K562 (cell line): Measurements from ENCODE around the gene SSR2. TPM values are rescaled to one million over a fixed set of nuclear protein-coding genes. Genes with fewer than 3 reads are reported as not detected.
A peak's percentile ranks its signal among the peaks of the same experiment; 100 is the strongest.

Source experiments
- ATAC-seq: fragments of 200-7000 bp; cut with Tn5 transposase; 3 replicates; pipeline ENCODE4 v1.9.1; 2020; ENCODE audit warnings: moderate library complexity
- BruUV-seq: library from RNA; stranded (reverse); fragments of 400-500 nt; replicated peaks from 2 replicates; lab custom pipeline; 2021; lab: Mats Ljungman, UMichigan
- CTCF ChIA-PET: fragments of 300-600 bp; formaldehyde crosslinking; extraction: SDS; loops from one replicate; lab custom pipeline; 2021; ENCODE audit warnings: low intra/inter-chr PET ratio; lab: Yijun Ruan, JAX
- POLR2A ChIA-PET: fragments of 300-600, 350-650 bp; sonication (Branson Sonifier 250); formaldehyde crosslinking; extraction: SDS; loops from one replicate; lab custom pipeline; 2021; ENCODE audit warnings: antibody characterized with exemption, inconsistent platforms; lab: Yijun Ruan, JAX
- DNase-seq, 4 experiments: peaks; one replicate each; pipeline versions ENCODE4 v3.0.0 to v3.0.0-alpha.2; 2011 to 2018; ENCODE audit warnings: low spot score in 3 of 4, mixed read lengths in 3 of 4; ENCODE audit errors: extremely low read depth in 1 of 4
- FAIRE-seq: peaks from 2 replicates; lab custom pipeline; 2011; peaks lifted over from hg19 to GRCh38; lab: Jason Lieb, UNC
- H2AFZ ChIP-seq: 2 replicates; pipeline ENCODE4 v1.6.0; 2011; ENCODE audit warnings: low read depth, low read length, control low read depth, inconsistent platforms
- H3K27ac ChIP-seq: fragments of 200-600 bp; 3 replicates; pipeline ENCODE4 v1.8.0; 2011; ENCODE audit warnings: low read depth, mild to moderate bottlenecking, control low read depth, inconsistent platforms, low read length, moderate library complexity, mixed read lengths; ENCODE audit errors: extremely low read depth
- H3K27me3 ChIP-seq, 2 experiments: fragments of 300-600 bp in 1 of 2; 2 replicates in 1 of 2; 3 replicates in 1 of 2; pipeline versions ENCODE4 v1.6.0 to v1.8.0; 2011; ENCODE audit warnings: inconsistent platforms in 2 of 2, low read length in 2 of 2, mild to moderate bottlenecking in 1 of 2, mixed read lengths in 1 of 2, moderate library complexity in 1 of 2; ENCODE audit not compliant: control insufficient read depth in 2 of 2, insufficient read depth in 2 of 2
- H3K36me3 ChIP-seq: fragments of 300-600 bp; 3 replicates; pipeline ENCODE4 v1.8.0; 2011; ENCODE audit warnings: mild to moderate bottlenecking, low read length, inconsistent platforms; ENCODE audit not compliant: control insufficient read depth, insufficient read depth
- H3K4me1 ChIP-seq, 2 experiments: fragments of 200-600 bp in 1 of 2; replicated peaks in 1 of 2; 2 replicates in 1 of 2; 3 replicates in 1 of 2; pipeline versions ENCODE4 v1.5.1 to v1.8.0; 2011; ENCODE audit warnings: inconsistent platforms in 2 of 2, low read length in 2 of 2, mild to moderate bottlenecking in 1 of 2, mixed read lengths in 1 of 2, moderate library complexity in 1 of 2; ENCODE audit not compliant: control insufficient read depth in 2 of 2, insufficient read depth in 2 of 2
- H3K4me2 ChIP-seq: 2 replicates; pipeline ENCODE4 v1.6.1; 2011; ENCODE audit warnings: low read length, control low read depth, inconsistent platforms, mixed read lengths; ENCODE audit not compliant: insufficient read depth
- H3K4me3 ChIP-seq: fragments of 200-600 bp; sonication (generic), shearing (Covaris generic); 2 replicates; pipeline ENCODE4 v1.5.1; 2016; ENCODE audit warnings: control low read depth, inconsistent platforms
- H3K79me2 ChIP-seq: fragments of 200-600 bp; 3 replicates; pipeline ENCODE4 v1.8.0; 2011; ENCODE audit warnings: low read length, inconsistent platforms; ENCODE audit not compliant: control insufficient read depth, insufficient read depth
- H3K9ac ChIP-seq, 2 experiments: 2 replicates each; pipeline versions ENCODE4 v1.6.0 to v1.6.1; 2011; ENCODE audit warnings: low read depth in 2 of 2, low read length in 2 of 2, control low read depth in 1 of 2, inconsistent platforms in 1 of 2, mild to moderate bottlenecking in 1 of 2, mixed read lengths in 1 of 2; ENCODE audit not compliant: insufficient read depth in 1 of 2
- H3K9me1 ChIP-seq: one replicate; pipeline ENCODE4 v1.6.0; 2011; ENCODE audit warnings: inconsistent platforms, mild to moderate bottlenecking, low read length, moderate library complexity; ENCODE audit not compliant: control insufficient read depth, insufficient read depth
- H3K9me3 ChIP-seq: replicated peaks from 2 replicates; pipeline ENCODE4 v1.5.1; 2011; ENCODE audit warnings: low read depth, low read length, inconsistent platforms; ENCODE audit not compliant: control insufficient read depth, insufficient read depth
- H4K20me1 ChIP-seq: replicated peaks from 2 replicates; pipeline ENCODE4 v1.6.1; 2011; ENCODE audit warnings: low read length, inconsistent platforms, mixed read lengths; ENCODE audit not compliant: control insufficient read depth, insufficient read depth
- ELF2 ChIP-seq: fragments of 250-450 bp; sonication (Bioruptor Pico); IDR thresholded peaks from 2 replicates; pipeline ENCODE4 v1.5.0; 2021; ENCODE audit warnings: mild to moderate bottlenecking
- EZH2 ChIP-seq: IDR thresholded peaks from 2 replicates; pipeline ENCODE4 v1.6.1; 2012; ENCODE audit warnings: low read depth, mild to moderate bottlenecking, inconsistent platforms, low read length, borderline replicate concordance
- GTF3C2 ChIP-seq: IDR thresholded peaks from 3 replicates; pipeline ENCODE4 v1.6.1; 2011; ENCODE audit warnings: borderline replicate concordance, mild to moderate bottlenecking, moderate library complexity; ENCODE audit not compliant: insufficient read length; ENCODE audit errors: extremely low read depth
- POLR2G ChIP-seq: fragments of 200-400 bp; formaldehyde crosslinking; IDR thresholded peaks from 2 replicates; pipeline ENCODE4 v1.6.1; 2017; ENCODE audit warnings: low read depth, mild to moderate bottlenecking, antibody characterized with exemption, low read length, moderate library complexity
- PRDM10 ChIP-seq: fragments of 450-650 bp; IDR thresholded peaks from 2 replicates; pipeline ENCODE4 v1.6.1; 2018; ENCODE audit not compliant: partially characterized antibody
- RAD51 ChIP-seq: fragments of 450-650 bp; IDR thresholded peaks from 2 replicates; pipeline ENCODE4 v1.7.1; 2016; ENCODE audit warnings: low read depth, mild to moderate bottlenecking, borderline replicate concordance
- SMARCC2 ChIP-seq: fragments of 450-650 bp; IDR thresholded peaks from 2 replicates; pipeline ENCODE4 v1.6.1; 2017; ENCODE audit warnings: antibody characterized with exemption, moderate library complexity, mild to moderate bottlenecking, low read depth
- TCF15 ChIP-seq: fragments of 250-450 bp; sonication (Bioruptor Pico); IDR thresholded peaks from 2 replicates; pipeline ENCODE4 v1.8.0; 2022; ENCODE audit warnings: moderate library complexity, mild to moderate bottlenecking, inconsistent platforms
- ZNF124 ChIP-seq: sonication (generic); formaldehyde crosslinking; IDR thresholded peaks from 2 replicates; pipeline ENCODE4 v1.8.1; 2022; ENCODE audit warnings: missing genetic modification reagents
- ZNF23 ChIP-seq: fragments of 250-450 bp; sonication (Bioruptor Pico); IDR thresholded peaks from 2 replicates; pipeline ENCODE4 v1.4.0; 2020; ENCODE audit warnings: mild to moderate bottlenecking
- WGBS: fragments of 100-300 bp; shearing (Covaris generic); methylation state at CpG from one replicate; pipeline ENCODE4 v1.1.6; 2016; ENCODE audit warnings: low coverage, mixed read lengths; ENCODE audit not compliant: insufficient coverage; ENCODE audit errors: missing lambda C conversion rate; 5-methylcytosine and 5-hydroxymethylcytosine counted together
- in situ Hi-C: fragments of 300-500 bp; cut with MboI; formaldehyde crosslinking; loops from 4 replicates; pipeline ENCODE4 v1.15.0; 2018; ENCODE audit warnings: inconsistent platforms, mixed read lengths
- intact Hi-C: fragments of 100-400 bp; cut with micrococcal nuclease; formaldehyde crosslinking; loops from 2 replicates; pipeline ENCODE4 v1.14.2; 2022
- polyA plus RNA-seq, 8 experiments: library from polyadenylated mRNA; depleted of rRNA in 4 of 8; stranded (reverse) in 5 of 8; unstranded in 3 of 8; fragments of >200 nt; fragmentation: Nextera tagmentation in 2 of 8; fragmentation: Illumina TruSeq in 1 of 8; extraction: Ambion mirVana in 2 of 8; extraction: Trizol in 1 of 8; gene quantifications; 2 replicates each; pipeline versions ENCODE4 v1.2.1 to v1.2.3, GENCODE V29; 2011 to 2014; ENCODE audit warnings: inconsistent platforms in 1 of 8, missing spikeins in 1 of 8
- total RNA-seq, 7 experiments: library from RNA; depleted of rRNA in 6 of 7; stranded (reverse); fragments of >200 nt in 6 of 7; fragmentation: Illumina TruSeq in 2 of 7; extraction: Trizol in 2 of 7; gene quantifications; 2 replicates each; pipeline versions ENCODE4 v1.2.1 to v1.2.3, GENCODE V29; 2011 to 2021; ENCODE audit warnings: low replicate concordance in 1 of 7
- TF ChIP-seq, protein P1 (sequence below): sonication (generic); IDR thresholded peaks from 2 replicates; pipeline ENCODE4 v1.6.1; 2016

The SSR2 gene
- total and polyA plus RNA-seq, 9 of the 15 experiments (the other 6 are each of a cell fraction or from before 2014, with no cell fraction given) = 161 to 411 (median 240) TPM

DNA sequence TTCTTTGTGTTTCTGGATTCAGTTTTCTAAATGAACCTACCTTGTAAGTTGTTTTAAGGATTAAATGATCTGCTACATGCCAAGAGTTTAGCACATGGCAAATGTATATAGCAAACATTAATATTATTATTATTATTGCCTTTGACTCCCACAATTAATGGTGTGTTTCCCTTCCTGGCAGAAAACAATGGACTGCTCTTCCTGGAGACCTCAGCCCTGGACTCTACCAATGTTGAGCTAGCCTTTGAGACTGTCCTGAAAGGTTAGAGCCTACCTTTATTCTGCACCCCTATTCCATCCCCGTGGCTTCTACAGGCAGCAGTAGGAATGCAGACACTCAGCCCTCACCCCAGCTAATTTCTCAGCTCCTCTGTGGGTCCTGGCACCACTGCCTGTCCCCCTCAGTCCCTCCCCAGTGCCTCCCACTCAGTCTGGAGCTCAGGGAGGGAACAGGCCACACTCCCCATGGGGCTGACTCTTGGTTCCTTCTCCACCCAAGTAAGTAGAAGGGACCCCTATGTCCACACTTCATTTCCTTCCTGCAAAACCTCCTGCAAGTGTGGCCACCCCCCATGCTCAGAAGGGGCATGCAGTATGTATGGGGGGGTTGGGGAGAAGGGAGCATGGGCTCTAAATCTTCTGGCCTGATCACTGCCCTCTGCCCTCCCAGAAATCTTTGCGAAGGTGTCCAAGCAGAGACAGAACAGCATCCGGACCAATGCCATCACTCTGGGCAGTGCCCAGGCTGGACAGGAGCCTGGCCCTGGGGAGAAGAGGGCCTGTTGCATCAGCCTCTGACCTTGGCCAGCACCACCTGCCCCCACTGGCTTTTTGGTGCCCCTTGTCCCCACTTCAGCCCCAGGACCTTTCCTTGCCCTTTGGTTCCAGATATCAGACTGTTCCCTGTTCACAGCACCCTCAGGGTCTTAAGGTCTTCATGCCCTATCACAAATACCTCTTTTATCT lies 49.0 kb upstream of the SSR2 start:
- FAIRE-seq (no peak), ATAC-seq (no peak), DNase-seq (no peak)
- Histone ChIP-seq H3K4me1 (peaks cover 0 to 7% of the 10 kb centered on the region in 2 experiments; a peak in 3 of 5 replicates), H4K20me1 (no peaks in the 10 kb centered on the region), H3K27ac (no peak overlapping the region), H3K9me3 (no peaks in the 10 kb centered on the region), H3K9ac (peak overlapping the region in 1 of 2 experiments; percentile 62; a peak in 2 of 4 replicates), H2AFZ (no peak overlapping the region), H3K9me1 (no peaks in the 10 kb centered on the region), H3K4me2 (no peak overlapping the region), H3K79me2 (no peaks in the 10 kb centered on the region), H3K27me3 (no peaks in the 10 kb centered on the region), H3K36me3 (0 out of 3 replicates have a peak, but pooled peaks cover 3% of the 10 kb centered on the region), H3K4me3 (no peak overlapping the region)
- WGBS = 46% methylated on average over 3 of the region's 3 CpGs
- POLR2A ChIA-PET = interaction anchor here (0.6 to 0.7 kb wide), 2 partner anchors 9 to 13 kb away, joined by 3 to 4 read pairs; no protein-coding TSS in a partner anchor
- CTCF ChIA-PET = no interaction called here
- no TSS peak for BruUV-seq
- intact Hi-C loops = loop anchor here (5.0 kb wide), 3 partner anchors 42 to 332 kb away; no protein-coding TSS in a partner anchor
- in situ Hi-C loops = loop anchor here (5.0 kb wide), 1 partner anchor 137 kb away; the partner anchor contains the start of gene KHDC4
- no peak for TF ChIP-seq GTF3C2
- no peak for TF ChIP-seq SMARCC2
- TF ChIP-seq ZNF124 = no peak
- no peak for TF ChIP-seq ELF2 (CRISPR knock-in tag)
- TF ChIP-seq, protein P1, sequence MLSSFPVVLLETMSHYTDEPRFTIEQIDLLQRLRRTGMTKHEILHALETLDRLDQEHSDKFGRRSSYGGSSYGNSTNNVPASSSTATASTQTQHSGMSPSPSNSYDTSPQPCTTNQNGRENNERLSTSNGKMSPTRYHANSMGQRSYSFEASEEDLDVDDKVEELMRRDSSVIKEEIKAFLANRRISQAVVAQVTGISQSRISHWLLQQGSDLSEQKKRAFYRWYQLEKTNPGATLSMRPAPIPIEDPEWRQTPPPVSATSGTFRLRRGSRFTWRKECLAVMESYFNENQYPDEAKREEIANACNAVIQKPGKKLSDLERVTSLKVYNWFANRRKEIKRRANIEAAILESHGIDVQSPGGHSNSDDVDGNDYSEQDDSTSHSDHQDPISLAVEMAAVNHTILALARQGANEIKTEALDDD = no peak
- no peak for TF ChIP-seq PRDM10
- TF ChIP-seq POLR2G = no peak
- no peak for TF ChIP-seq RAD51
- TF ChIP-seq TCF15 (CRISPR knock-in tag) = no peak
- TF ChIP-seq EZH2 = no peak
- no peak for TF ChIP-seq ZNF23 (CRISPR knock-in tag)
